ENCODE data around the gene PTGFR. TPM values are rescaled to one million over a fixed set of nuclear protein-coding genes. Genes with fewer than 3 reads are reported as not detected.

Gene PTGFR
- total RNA-seq, 2 donors from 2014 or later, result 3.5 to 8.7 TPM

DNA sequence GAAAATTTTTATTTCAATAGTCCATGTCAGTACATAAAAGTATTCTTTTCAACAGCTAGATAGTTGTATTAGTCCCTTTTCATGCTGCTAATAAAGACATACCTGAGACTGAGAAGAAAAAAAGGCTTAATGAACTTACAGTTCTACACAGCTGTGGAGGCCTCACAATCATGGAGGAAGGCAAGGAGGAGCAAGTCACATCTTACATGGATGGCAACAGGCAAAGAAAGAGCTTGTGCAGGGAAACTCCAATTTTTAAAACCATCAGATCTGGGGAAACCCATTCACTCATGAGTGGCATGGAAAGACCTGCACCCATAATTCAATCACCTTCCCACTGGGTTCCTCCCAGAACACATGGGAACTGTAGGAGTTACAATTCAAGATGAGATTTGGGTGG, 50.7 kb downstream of the PTGFR start:
- TF ChIP-seq, protein P1, sequence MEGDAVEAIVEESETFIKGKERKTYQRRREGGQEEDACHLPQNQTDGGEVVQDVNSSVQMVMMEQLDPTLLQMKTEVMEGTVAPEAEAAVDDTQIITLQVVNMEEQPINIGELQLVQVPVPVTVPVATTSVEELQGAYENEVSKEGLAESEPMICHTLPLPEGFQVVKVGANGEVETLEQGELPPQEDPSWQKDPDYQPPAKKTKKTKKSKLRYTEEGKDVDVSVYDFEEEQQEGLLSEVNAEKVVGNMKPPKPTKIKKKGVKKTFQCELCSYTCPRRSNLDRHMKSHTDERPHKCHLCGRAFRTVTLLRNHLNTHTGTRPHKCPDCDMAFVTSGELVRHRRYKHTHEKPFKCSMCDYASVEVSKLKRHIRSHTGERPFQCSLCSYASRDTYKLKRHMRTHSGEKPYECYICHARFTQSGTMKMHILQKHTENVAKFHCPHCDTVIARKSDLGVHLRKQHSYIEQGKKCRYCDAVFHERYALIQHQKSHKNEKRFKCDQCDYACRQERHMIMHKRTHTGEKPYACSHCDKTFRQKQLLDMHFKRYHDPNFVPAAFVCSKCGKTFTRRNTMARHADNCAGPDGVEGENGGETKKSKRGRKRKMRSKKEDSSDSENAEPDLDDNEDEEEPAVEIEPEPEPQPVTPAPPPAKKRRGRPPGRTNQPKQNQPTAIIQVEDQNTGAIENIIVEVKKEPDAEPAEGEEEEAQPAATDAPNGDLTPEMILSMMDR (IDR thresholded peaks at IDR 0.05), result no peak

DNA sequence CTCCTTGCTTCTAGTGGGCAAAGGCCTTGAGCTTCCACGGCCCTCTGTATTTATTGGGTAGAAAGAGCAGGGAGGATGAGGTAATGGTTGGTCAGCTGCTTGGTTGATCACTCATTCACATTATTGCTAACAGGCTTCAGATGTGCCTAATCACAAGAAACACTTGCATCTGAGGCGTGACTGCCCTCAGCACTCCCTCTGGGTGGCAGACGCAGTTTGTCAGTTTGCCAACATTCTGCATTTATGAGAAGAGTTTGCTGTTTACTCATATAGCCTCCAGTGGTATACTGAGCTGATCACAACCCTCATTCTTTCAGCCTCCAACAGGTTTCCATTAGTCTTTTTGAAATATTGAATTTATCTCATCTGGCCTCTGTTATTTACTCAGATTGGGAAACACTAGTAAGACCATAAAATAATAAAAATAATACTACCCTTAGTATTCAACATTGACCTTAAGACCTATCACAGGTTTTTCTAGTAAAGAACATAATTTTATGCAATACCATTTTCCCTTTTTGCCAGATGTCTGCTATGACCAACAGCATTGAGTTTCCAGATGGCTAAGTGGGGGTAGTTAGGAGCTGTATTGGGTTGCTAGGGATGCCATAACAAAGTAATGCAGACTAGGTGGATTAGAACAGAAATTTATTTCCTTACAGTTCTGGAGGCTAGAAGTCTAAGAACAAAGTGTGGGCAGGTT, 53.3 kb downstream of the PTGFR start:
- TF ChIP-seq, protein P1 (IDR thresholded peaks at IDR 0.05), result no peak

More for the DNA sequence above, 50.7 kb downstream of the PTGFR start:
- no peaks in the 10 kb centered on the region for H3K36me3 ChIP-seq
- no peaks in the 10 kb centered on the region for H3K27me3 ChIP-seq (replicated peaks; ENCODE audit: insufficient read depth)
- no peak for DNase-seq (ENCODE audit: low spot score)
- no peak overlapping the region for H3K4me3 ChIP-seq
- H3K9me3 ChIP-seq, result no peaks in the 10 kb centered on the region
- no peak for ATAC-seq (ENCODE audit: insufficient number of reproducible peaks, low FRiP score, low read depth)
- no peak overlapping the region for H3K27ac ChIP-seq
- no peaks in the 10 kb centered on the region for H3K4me1 ChIP-seq (ENCODE audit: control insufficient read depth in 1 of 2, low read depth in 2 of 2)

DNA sequence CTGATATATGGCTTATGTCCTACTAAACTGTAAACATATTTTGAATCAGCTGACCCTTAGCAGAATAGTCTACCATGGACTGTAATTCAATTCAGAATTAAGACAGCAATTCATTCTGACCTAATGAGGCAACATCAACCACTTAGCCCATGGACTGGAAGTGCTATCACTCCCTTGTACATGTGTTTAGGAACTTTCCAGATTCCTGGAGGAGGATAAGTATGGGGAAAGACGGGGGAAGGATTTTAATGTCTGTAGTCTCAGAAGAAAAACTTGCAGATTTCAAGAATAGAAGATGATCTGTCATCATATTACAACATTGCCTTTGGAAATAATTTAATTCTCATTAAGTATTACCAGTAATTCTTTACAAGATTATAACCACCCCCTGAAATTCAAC, 56.3 kb downstream of the PTGFR start:
- DNase-seq (ENCODE audit: low spot score), result no peak
- Histone ChIP-seq H3K36me3 (no peaks in the 10 kb centered on the region), H3K4me1 (ENCODE audit: control insufficient read depth in 1 of 2, low read depth in 2 of 2) (no peaks in the 10 kb centered on the region), H3K27me3 (replicated peaks; ENCODE audit: insufficient read depth) (no peaks in the 10 kb centered on the region), H3K27ac (no peak overlapping the region), H3K4me3 (no peak overlapping the region), H3K9me3 (no peaks in the 10 kb centered on the region)
- no peak for ATAC-seq (ENCODE audit: insufficient number of reproducible peaks, low FRiP score, low read depth)
- TF ChIP-seq, protein P1 (IDR thresholded peaks at IDR 0.05), result no peak

More for the DNA sequence above, 53.3 kb downstream of the PTGFR start:
- no peak for ATAC-seq (ENCODE audit: insufficient number of reproducible peaks, low FRiP score, low read depth)
- Histone ChIP-seq H3K4me1 (ENCODE audit: control insufficient read depth in 1 of 2, low read depth in 2 of 2) (no peaks in the 10 kb centered on the region), H3K36me3 (no peaks in the 10 kb centered on the region), H3K27me3 (replicated peaks; ENCODE audit: insufficient read depth) (no peaks in the 10 kb centered on the region), H3K4me3 (no peak overlapping the region), H3K9me3 (no peaks in the 10 kb centered on the region), H3K27ac (no peak overlapping the region)
- no peak for DNase-seq (ENCODE audit: low spot score)

DNA sequence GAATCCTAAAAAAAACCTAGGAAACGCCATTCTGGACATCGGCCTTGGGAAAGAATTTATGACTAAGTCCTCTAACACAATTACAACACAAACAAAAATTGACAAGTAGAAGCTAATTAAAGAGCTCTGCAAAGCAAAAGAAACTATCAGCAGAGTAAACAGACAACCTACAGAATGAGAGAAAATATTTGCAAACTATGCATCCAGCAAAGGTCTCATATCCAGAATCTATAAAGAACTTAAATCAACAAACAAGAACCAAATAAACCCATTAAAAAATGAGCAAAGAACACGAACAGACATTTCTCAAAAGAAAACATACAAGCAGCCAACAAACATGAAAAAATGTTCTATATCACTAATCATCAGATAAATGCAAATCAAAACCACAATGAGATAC, 58.6 kb downstream of the PTGFR start:
- Histone ChIP-seq H3K4me3 (no peak overlapping the region), H3K36me3 (no peaks in the 10 kb centered on the region), H3K4me1 (ENCODE audit: control insufficient read depth in 1 of 2, low read depth in 2 of 2) (no peaks in the 10 kb centered on the region), H3K27ac (no peak overlapping the region), H3K9me3 (peaks cover 3% of the 10 kb centered on the region), H3K27me3 (replicated peaks; ENCODE audit: insufficient read depth) (no peaks in the 10 kb centered on the region)
- DNase-seq (ENCODE audit: low spot score), result no peak
- no peak for ATAC-seq (ENCODE audit: insufficient number of reproducible peaks, low FRiP score, low read depth)
- TF ChIP-seq, protein P1 (IDR thresholded peaks at IDR 0.05), result no peak

DNA sequence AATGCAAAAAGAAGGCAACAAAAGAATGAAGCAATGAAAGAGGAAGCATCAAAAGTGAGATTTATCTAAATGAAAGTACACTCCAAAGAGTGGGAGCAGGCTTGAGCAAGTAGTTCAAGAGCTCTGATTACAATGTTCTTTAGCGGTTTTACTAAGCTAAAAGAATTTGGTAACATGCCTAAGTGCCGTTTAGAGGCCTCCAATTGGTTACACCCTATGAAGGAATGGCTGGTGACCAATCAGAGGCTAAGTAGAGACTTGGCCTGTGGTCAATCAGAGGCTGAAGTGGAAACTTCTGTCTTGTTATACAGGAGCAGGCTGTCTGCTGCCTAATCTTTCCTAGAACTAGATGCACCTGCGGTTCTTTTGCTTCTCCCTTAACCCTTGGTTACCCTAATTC, 59.1 kb downstream of the PTGFR start:
- no peaks in the 10 kb centered on the region for H3K27me3 ChIP-seq (replicated peaks; ENCODE audit: insufficient read depth)
- H3K4me1 ChIP-seq (ENCODE audit: control insufficient read depth in 1 of 2, low read depth in 2 of 2), result no peaks in the 10 kb centered on the region
- H3K4me3 ChIP-seq, result no peak overlapping the region
- TF ChIP-seq, protein P1 (IDR thresholded peaks at IDR 0.05), result no peak
- no peak overlapping the region for H3K27ac ChIP-seq
- peaks cover 3% of the 10 kb centered on the region for H3K9me3 ChIP-seq
- DNase-seq (ENCODE audit: low spot score), result no peak
- no peak for ATAC-seq (ENCODE audit: insufficient number of reproducible peaks, low FRiP score, low read depth)
- H3K36me3 ChIP-seq, result no peaks in the 10 kb centered on the region
